Stimulated activated CD4-positive, alpha-beta T cell treated with anti-CD3 and anti-CD28 coated beads, Interleukin-4, amount 100 ng/mL, for 4 hours (primary cell): ENCODE data around the gene APOM.
A peak's percentile ranks its signal among the peaks of the same experiment; 100 is the strongest.

Experiments used
- DNase-seq, 2 experiments: peaks; one replicate each; pipeline ENCODE4 v3.0.0-alpha.2; 2020

Gene APOM

DNA sequence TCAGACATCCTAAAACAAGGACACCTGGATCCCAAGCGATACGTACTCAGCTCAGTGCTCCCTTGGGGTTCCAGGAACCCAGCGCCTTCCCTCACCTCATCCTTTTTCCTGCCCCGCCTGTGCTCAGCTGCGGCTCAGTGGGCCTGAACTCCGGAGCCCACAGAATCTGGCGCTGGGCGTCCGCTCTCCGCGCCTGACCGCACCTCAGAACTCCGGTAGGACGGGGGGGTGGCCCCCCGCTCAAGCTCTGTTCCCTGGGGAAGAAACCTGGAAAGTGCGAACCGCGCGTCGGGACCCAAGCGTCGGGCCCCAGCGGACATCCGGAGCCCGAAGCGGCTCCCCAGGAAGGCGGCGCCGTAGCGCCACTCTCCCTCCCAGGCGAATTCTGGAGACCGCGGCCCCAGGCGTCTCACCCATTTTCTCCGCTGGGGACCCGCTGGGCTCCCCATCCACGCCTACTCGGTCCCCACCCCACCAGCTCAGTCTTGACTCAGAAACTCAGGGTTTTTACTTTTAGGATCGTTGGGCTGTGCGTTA, 25.5 kb downstream of the APOM start:
- DNase-seq = peak; percentile 36 to 40

DNA sequence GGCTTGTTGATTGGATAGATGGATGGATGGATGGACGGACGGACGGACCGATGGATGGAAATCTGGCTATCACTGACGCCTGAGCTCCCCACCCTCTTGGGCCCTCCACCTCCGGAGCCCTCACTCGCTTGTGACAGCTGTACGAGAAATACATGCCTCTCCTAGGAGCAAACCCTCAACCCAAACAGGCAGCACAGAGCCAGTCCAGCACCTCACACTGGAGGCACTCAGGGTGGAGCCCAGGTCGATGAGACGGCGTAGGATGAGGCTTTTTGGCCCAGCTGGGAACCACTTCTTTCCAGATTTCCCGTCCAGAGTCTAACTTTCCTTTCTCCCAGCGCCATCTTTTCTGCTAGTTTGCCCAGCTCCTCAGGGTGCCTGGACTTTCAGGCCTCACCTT, 27.9 kb downstream of the APOM start:
- DNase-seq = no peak

- DNase-seq = no peak
Observed at GRCh38 chr6:31686483-31686882, 30.8 kb downstream of the APOM start.

- no peak for DNase-seq
Observed at GRCh38 chr6:31687321-31687720, 31.6 kb downstream of the APOM start.

- no peak for DNase-seq
Observed at GRCh38 chr6:31687860-31688693, 32.4 kb downstream of the APOM start.

- no peak for DNase-seq
Observed at GRCh38 chr6:31689249-31690110, 33.8 kb downstream of the APOM start.

DNA sequence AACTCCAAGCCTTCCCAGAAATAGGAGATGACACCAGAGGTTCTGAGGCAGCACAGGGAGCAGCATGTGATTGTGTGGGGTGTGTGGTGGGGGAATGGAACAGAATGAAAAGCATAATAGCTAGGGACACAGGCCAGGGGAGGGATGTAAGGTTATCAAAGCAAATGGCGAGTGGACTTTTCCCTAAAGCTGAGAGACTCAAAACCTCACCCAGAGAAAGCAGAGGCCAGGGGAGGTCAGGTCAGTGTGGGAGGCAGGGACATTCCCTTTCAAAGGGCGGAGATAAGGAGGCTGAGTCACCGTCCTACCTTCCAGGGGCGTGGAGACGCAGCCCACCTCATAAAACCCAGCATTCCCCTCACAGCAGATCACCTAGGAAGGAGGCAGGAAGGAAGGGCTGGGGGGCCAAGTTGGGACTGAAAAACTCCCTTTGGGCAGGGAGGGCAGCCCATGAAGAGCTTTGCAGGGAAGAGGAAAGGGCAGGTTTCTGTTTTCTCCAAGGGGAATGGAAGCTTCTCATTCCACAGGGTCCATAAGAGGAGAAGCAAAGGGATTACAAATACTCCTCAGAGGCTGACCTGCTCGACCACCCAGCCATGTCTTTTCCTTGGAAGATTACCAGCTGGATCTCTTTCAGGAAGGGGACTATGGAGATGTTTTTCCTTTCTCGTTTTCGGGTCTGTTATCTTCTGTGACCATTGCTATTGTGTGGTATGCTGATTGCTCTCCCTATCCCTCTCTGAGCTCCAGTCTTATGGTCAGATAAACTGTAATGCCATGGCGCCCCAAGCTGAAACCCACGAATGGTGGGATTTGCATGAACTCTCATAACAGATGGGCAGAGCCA, 34.8 kb downstream of the APOM start:
- DNase-seq = no peak

DNA sequence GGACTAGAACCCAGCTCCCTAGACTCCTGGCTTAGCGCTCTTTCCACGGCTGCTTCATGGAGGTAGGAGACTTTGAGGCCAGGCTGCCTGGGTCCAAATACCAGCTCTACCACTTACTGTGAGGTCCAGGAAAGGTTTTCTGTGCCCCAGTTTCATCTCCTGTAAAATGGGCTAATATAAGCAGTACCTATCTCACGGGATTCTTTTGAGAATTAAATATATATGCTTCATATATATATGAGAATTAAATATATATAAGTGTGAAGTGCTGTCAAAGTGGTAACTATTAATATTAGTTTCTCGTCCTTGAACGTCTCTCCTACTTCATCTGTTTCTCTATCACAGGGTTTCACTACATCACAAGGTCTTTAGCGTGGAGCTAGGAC, 35.4 kb downstream of the APOM start:
- DNase-seq = no peak

DNA sequence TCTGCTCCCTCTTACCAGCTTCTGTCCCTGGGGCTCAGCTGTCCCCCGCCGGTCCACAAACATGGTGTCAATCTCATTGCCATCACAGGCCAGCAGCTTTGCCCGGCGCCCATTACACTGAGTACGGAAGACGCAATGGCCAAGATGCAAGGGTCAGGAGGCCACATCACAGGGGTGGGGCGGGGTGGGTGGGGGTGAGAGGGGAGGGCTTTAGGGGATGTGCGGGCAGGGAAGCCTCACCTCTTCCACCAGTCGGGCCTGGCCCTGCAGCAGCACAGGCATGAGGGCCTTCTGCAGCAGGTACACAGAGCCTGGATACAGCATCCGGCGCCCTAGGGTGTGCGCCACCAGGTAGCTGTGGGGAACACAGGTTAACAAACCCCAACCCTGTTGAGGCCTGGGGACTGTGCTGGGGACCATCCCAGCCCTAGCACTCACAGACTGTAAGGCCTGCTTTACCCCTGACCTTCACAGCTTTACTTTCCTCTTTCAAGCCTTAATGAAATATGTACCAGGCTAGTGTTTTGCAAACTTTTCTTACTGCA, 35.9 kb downstream of the APOM start:
- DNase-seq = no peak

DNA sequence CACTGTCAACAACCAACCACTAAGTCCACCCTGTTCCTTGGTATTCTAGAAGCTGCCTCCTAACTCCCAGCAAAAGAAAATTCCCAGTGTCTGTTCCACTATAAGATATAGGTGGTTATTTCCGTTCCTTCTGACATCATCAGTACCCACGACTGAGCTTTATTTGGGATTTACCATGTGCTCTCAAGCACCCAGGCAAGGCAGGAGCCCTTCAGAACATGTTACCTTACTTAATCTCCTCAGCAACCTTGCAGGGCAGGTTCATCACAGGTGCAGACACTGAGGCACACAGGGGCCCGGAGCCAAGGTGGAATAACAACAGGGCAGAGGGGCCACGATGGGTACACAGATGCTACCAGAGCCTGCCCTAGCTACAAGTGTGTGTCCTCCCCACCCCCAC, 36.7 kb downstream of the APOM start:
- no peak for DNase-seq

GRCh38 chr6:31692886-31693285, 37.2 kb downstream of the APOM start:
- no peak for DNase-seq

- no peak for DNase-seq
Observed at GRCh38 chr6:31693535-31693934, 37.8 kb downstream of the APOM start.

DNA sequence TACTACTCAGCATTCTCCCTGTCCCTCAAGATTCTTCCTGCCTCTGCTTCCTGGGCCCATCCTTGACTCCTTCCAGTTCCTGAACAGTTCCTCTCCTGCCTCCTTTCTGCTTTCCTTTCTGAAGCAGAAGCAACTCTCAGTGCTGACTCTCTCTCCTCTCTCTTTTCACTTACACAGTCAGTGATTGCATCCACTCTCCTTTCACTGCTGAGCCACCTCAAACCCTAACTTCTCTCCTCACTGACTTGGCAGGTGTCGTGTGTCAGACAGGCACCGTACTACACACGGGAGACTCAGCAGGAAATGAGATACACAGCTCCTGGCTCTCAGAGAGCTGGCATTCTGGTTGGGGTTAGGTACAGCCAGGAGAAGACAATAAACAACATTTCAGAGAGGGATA, 41.9 kb downstream of the APOM start:
- no peak for DNase-seq

- DNase-seq = no peak
Observed at GRCh38 chr6:31700740-31701401, 45.2 kb downstream of the APOM start.

DNA sequence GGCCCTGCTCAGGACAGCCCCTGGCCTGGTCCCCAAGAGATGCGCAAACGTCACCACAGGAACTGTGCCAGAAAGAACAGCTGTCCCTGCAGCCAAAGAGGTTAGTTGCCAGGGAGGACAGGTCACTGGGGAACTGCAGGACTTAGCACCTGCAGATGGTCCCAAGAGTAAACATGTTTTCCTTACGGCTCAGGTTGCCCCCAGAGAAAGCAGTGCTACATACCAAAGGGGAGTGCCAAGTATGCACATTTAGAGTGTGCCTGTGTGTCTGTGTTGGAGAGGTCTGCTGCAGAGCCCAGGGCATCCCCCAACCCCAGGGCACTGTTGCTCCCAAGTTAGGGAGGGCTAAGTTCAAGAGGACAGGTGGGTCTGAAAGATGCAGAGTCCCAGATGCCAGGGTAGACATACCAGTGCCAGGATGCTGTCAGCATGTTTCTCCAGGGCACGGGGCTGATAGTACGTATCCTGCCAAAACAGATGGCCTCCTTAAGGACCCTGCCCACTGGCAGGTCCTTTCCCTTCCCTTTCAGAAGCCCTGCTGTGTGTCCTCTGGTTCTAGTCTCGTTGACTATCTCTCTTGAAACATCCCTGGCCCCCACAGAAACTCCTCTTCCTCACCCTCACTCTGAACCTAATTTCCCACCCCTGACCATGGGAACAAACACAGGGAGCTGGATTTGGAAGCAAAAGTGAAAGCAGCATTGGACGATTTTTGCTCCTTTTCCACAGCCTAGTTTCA, 46.1 kb downstream of the APOM start:
- DNase-seq = no peak

DNA sequence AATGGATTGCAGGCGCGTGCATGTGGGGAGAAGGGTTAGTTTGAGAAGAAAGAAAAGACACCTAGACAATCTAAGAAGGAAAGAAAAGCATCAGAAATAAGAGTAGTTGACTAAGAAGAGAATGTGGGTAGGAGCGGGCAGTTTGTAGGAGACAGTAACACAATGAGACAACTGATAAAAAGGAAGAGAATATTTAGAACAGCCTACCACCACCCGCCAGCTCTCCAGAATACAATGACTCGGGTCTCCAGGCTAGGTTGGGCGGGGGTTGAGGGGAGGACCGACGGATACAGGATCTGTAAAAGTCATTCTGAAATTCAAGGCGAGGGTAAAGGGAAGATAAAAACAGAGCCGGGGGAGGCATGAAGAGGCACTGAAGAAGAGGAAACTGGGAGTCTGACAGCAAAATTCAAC, 46.7 kb downstream of the APOM start:
- DNase-seq = peak; percentile 16 to 18

DNA sequence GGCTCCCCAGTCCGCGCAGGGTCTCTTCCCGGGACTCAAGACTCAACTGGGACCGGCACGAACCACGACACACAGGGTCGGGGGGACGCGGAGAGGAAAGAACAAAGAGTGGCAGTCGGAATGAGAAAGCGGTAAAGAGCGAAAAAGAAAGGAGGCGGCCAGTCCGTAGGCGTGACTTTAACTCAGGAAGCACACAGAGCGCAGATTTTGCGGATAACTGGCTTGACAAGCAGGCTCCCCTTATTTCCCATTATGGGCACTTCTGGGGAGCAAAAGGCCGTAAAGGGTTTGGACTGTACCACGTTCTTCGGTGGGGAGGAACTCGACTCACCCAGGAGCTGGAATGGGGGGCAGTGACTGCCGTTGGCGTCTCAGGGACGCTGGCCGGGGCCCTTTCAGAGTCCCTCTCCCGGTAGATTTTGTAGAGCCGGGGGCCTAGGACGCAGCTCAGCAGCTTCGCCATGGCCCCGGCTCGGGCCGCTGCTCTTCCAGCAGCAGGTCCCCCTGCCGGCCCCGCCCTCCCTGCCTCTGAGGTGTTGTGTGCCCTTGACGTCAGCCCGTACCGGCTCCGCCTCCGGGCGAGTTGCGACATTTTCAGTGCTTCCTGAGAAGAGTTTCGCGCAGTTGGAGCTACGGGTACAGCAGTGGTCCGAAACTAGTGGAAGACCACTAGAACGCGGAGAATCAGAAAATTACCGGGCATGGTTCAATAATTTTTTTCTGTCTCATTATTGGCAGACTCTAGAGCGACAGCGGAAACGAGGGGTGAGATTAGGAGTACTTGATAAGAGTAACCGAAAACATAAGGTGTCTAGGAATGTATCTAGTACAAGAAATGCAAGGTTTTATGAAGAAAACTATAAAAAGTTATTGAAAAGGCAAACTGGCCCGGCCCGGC, 47.4 kb downstream of the APOM start, which contains the start of gene ABHD16A:
Gene ABHD16A (minus strand): TSS at position 506 of the 898 bp plus-strand sequence. CDS start 43 bp downstream, at position 463.
- DNase-seq = peak; percentile 94 to 97

DNA sequence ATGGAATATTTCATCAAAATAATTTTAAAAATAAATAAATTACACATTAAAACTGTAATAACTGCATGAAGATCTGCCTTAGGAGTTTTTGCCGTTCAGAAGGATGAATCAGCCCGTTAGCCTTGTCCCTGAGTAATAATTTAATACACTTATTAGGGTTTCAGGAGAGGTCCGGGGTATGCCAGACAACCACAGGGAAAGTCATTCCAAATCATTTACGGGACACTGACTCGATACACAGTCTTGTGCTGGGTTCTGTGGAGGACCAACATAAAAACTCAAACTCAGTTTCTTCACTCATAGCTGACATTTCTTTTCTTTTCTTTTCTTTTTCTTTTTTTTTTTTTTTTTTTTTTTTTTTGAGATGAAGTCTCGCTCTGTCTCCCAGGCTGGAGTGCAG, 50.2 kb downstream of the APOM start:
- no peak for DNase-seq

GRCh38 chr6:31706599-31706998, 50.9 kb downstream of the APOM start, which contains the start of gene LY6G6F:
Gene LY6G6F (plus strand): TSS chr6:31706866. CDS start chr6:31706907, 41 bp downstream.
- DNase-seq = no peak

DNA sequence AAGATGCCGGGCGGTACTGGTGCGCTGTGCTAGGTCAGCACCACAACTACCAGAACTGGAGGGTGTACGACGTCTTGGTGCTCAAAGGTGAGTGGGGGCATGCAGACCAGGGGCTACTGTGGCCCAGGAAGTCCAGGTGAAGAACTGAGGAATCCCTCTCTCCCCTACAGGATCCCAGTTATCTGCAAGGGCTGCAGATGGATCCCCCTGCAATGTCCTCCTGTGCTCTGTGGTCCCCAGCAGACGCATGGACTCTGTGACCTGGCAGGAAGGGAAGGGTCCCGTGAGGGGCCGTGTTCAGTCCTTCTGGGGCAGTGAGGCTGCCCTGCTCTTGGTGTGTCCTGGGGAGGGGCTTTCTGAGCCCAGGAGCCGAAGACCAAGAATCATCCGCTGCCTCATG, 52.0 kb downstream of the APOM start:
- DNase-seq = no peak
